ENCODE measurements around the gene TNNI3K.

Gene TNNI3K

GRCh38 chr1:74502432-74502831, 267.2 kb downstream of the TNNI3K start:
- DNase-seq (ENCODE audit: low spot score), result no peak

- no peak for DNase-seq (ENCODE audit: low spot score)
Observed at GRCh38 chr1:74502858-74503257, 267.7 kb downstream of the TNNI3K start.

GRCh38 chr1:74504125-74504932, 269.1 kb downstream of the TNNI3K start:
- peak; percentile 10 for DNase-seq (ENCODE audit: low spot score)

- no peak for DNase-seq (ENCODE audit: low spot score)
Observed at GRCh38 chr1:74504933-74505512, 269.8 kb downstream of the TNNI3K start.

GRCh38 chr1:74505928-74506710, 270.9 kb downstream of the TNNI3K start:
- no peak for DNase-seq (ENCODE audit: low spot score)

- no peak for DNase-seq (ENCODE audit: low spot score)
Observed at GRCh38 chr1:74508449-74508848, 273.3 kb downstream of the TNNI3K start.

GRCh38 chr1:74512170-74512915, 277.2 kb downstream of the TNNI3K start, which contains the start of gene LRRC53:
TSS of gene LRRC53 (minus strand) at chr1:74512611. CDS start at chr1:74483349, 29,262 bp downstream.
- no peak for DNase-seq (ENCODE audit: low spot score)

- no peak for DNase-seq (ENCODE audit: low spot score)
Observed at GRCh38 chr1:74513411-74514300, 278.5 kb downstream of the TNNI3K start.

- DNase-seq (ENCODE audit: low spot score), result no peak
Observed at GRCh38 chr1:74517599-74518051, 282.4 kb downstream of the TNNI3K start.

- no peak for DNase-seq (ENCODE audit: low spot score)
Observed at GRCh38 chr1:74522148-74522547, 287.0 kb downstream of the TNNI3K start.

- no peak for DNase-seq (ENCODE audit: low spot score)
Observed at GRCh38 chr1:74523873-74524480, 288.8 kb downstream of the TNNI3K start.

- DNase-seq (ENCODE audit: low spot score), result no peak
Observed at GRCh38 chr1:74526708-74527107, 291.5 kb downstream of the TNNI3K start.

- no peak for DNase-seq (ENCODE audit: low spot score)
Observed at GRCh38 chr1:74528123-74528522, 292.9 kb downstream of the TNNI3K start.

- DNase-seq (ENCODE audit: low spot score), result no peak
Observed at GRCh38 chr1:74530892-74531291, 295.7 kb downstream of the TNNI3K start.

- no peak for DNase-seq (ENCODE audit: low spot score)
Observed at GRCh38 chr1:74531796-74532195, 296.6 kb downstream of the TNNI3K start.

GRCh38 chr1:74534241-74534640, 299.1 kb downstream of the TNNI3K start:
- no peak for DNase-seq (ENCODE audit: low spot score)

GRCh38 chr1:74545821-74546220, 310.6 kb downstream of the TNNI3K start:
- no peak for DNase-seq (ENCODE audit: low spot score)

GRCh38 chr1:74548961-74549750, 314.0 kb downstream of the TNNI3K start:
- no peak for DNase-seq (ENCODE audit: low spot score)

GRCh38 chr1:74549932-74550331, 314.7 kb downstream of the TNNI3K start:
- DNase-seq (ENCODE audit: low spot score), result no peak

All from germinal center (tissue), 1 donor.